ENCODE measurements around the gene ING5. TPM values are rescaled to one million over a fixed set of nuclear protein-coding genes. Genes with fewer than 3 reads are reported as not detected.
A peak's percentile ranks its signal among the peaks of the same experiment; 100 is the strongest.
"Not testable (repeated sequence)": the region's sequence is repeated elsewhere in the genome, so short reads cannot be mapped to it uniquely, and the experiment has no call there.

ING5 gene
- total RNA-seq, 1 experiment from 2014 or later = 53.2 TPM

DNA sequence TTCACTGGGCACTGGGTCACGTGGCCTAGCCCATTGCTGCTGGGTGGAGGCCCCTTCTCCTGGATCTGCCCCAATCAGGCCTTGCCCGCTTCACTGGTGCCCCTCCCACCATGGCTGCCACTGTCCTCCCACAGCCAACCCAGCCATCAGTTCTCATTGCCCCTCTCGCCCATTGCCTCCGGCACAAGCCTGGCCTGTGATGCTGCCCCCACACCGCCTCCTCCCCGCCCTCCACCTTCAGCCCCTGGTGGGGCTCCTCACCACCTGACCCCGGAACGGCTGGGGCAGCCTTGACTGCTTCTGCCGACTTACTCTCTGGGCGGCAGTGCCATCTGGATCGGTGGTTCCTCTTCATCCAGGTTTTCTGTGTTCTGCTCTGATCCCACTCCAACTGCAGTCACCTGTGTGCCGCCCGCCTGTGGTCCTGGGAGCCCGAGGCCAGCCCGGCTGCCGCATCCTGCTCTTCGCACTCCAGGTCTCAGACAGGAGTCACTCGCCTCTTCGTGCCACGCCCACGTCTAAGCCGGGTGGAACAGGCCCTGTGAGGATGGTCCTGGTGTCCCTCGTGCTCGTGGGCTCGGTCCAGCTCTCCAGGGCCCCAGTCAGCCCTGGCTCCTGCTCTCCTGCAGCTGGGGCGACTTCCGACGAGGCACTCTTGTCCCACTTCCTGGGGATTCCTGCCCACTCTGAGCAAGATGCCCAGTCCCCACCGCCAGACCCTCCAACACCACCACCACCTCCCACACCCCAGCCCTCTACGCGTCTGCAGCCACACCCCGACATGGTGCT, 46.8 kb downstream of the ING5 start:
- Histone ChIP-seq H3K4me3 (no peak overlapping the region), H3K36me3 (peaks cover 4% of the 10 kb centered on the region; the same call in 1 of the 2 replicates), H3K9me3 (replicated peaks) (peaks cover 3% of the 10 kb centered on the region; the same call in 1 of the 2 replicates), H3K4me1 (no peaks in the 10 kb centered on the region), H3K27ac (no peak overlapping the region), H3K27me3 (no peaks in the 10 kb centered on the region)
- DNase-seq = no peak

- peaks cover 3% of the 10 kb centered on the region; the same call in 1 of the 2 replicates for H3K9me3 ChIP-seq (replicated peaks)
- no peak for DNase-seq
- no peaks in the 10 kb centered on the region for H3K27me3 ChIP-seq
- H3K36me3 ChIP-seq = peaks cover 4% of the 10 kb centered on the region; the same call in 1 of the 2 replicates
- no peaks in the 10 kb centered on the region for H3K4me1 ChIP-seq
- H3K27ac ChIP-seq = no peak overlapping the region
- H3K4me3 ChIP-seq = no peak overlapping the region
Observed at GRCh38 chr2:241750076-241750840, 48.4 kb downstream of the ING5 start.

DNA sequence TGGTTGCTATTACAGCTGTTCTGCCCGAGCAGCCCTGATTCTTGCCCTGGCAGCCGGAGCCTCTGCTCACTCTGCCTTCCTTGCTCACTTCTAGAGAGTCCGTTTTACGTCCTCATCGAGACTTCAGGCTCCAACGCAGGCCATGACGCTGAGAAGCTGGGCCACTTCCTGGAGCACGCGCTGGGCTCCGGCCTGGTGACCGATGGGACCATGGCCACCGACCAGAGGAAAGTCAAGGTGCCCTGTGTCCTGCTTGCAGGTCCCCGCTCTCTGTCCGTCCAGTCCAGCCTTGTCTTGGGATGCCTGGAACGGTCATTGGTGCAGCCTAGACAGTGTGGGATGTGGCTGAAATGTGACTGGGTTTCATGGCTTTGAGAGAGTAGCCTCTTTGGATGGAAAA, 49.3 kb downstream of the ING5 start:
- H3K36me3 ChIP-seq = no peaks in the 10 kb centered on the region
- H3K4me1 ChIP-seq = no peaks in the 10 kb centered on the region
- no peaks in the 10 kb centered on the region for H3K27me3 ChIP-seq
- H3K9me3 ChIP-seq (replicated peaks) = peaks cover under 1% of the 10 kb centered on the region; the same call in 1 of the 2 replicates
- DNase-seq = no peak
- no peak overlapping the region for H3K27ac ChIP-seq
- no peak overlapping the region for H3K4me3 ChIP-seq

GRCh38 chr2:241751776-241752175, 49.9 kb downstream of the ING5 start:
- no peak overlapping the region for H3K4me3 ChIP-seq
- H3K36me3 ChIP-seq = no peaks in the 10 kb centered on the region
- DNase-seq = no peak
- no peaks in the 10 kb centered on the region for H3K9me3 ChIP-seq (replicated peaks)
- no peak overlapping the region for H3K27ac ChIP-seq
- no peaks in the 10 kb centered on the region for H3K4me1 ChIP-seq
- no peaks in the 10 kb centered on the region for H3K27me3 ChIP-seq

DNA sequence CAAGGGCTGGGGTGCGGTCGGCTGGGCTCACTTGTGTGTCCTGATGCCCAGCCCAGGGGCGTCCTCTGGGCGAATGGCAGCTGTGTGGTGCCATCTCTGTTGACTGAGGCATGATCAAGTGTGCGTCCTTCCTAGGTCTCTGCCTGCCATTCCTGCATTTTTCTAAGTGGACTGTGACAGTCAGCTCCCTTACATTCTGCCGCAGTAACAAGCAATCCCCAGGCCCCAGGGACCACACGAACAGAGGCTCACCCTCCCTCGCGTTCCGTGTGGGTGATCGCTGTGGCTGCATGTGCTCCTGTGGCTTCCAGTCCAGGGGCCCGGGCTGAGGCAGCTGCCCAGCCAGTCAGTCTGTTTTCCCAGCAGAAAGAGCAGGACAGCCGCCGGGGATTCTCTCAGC, 50.4 kb downstream of the ING5 start:
- no peaks in the 10 kb centered on the region for H3K36me3 ChIP-seq
- H3K4me3 ChIP-seq = no peak overlapping the region
- no peak overlapping the region for H3K27ac ChIP-seq
- no peaks in the 10 kb centered on the region for H3K27me3 ChIP-seq
- H3K4me1 ChIP-seq = no peaks in the 10 kb centered on the region
- DNase-seq = no peak
- H3K9me3 ChIP-seq (replicated peaks) = no peaks in the 10 kb centered on the region

GRCh38 chr2:241752689-241753276, 50.9 kb downstream of the ING5 start:
- no peak overlapping the region for H3K4me3 ChIP-seq
- H3K27me3 ChIP-seq = no peaks in the 10 kb centered on the region
- no peaks in the 10 kb centered on the region for H3K9me3 ChIP-seq (replicated peaks)
- H3K4me1 ChIP-seq = no peaks in the 10 kb centered on the region
- DNase-seq = no peak
- no peaks in the 10 kb centered on the region for H3K36me3 ChIP-seq
- H3K27ac ChIP-seq = no peak overlapping the region

- Histone ChIP-seq H3K27ac (no peak overlapping the region), H3K9me3 (replicated peaks) (no peaks in the 10 kb centered on the region), H3K27me3 (no peaks in the 10 kb centered on the region), H3K36me3 (no peaks in the 10 kb centered on the region), H3K4me1 (no peaks in the 10 kb centered on the region), H3K4me3 (no peak overlapping the region)
- no peak for DNase-seq
Observed at GRCh38 chr2:241753493-241753892, 51.7 kb downstream of the ING5 start.

DNA sequence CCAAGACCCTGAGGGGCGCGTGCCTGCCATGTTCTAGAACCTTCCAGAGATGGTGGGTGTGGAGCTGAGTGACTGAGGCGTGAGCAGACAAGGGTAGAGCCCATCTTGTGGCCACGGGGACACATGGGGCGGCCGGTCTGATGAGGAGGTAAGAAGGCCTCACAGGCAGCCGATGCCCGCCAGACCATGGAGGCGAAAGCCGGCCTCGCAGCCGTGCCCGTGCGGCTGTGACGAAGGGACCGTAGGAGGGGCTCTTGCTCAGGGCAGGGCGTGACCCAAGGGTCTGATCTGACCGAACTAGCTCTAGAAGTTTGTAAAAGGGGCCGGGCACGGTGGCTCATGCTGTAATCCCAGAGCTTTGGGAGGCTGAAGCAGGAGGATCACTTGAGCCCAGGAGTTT, 52.2 kb downstream of the ING5 start:
- no peaks in the 10 kb centered on the region for H3K36me3 ChIP-seq
- no peak overlapping the region for H3K27ac ChIP-seq

DNA sequence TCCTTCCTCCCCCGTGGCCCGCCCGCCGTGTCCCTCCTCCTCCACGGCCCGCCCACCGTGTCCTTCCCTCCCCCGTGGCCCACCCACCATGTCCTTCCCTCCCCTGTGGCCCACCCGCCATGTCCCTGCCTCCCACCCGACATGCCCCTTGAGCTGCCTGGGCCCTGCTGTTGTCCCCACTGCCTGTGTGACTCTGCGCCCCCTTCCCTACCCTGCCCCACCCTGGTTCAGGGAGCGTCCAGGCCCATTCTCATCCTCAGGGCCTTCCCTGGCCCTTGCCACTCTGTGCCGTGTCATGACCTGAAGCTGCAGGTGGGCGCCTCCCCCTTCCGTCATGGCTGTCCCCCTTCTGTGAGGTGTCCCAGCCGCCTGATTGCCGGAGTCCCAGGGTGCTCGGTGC, 53.3 kb downstream of the ING5 start:
- no peak overlapping the region for H3K4me3 ChIP-seq
- H3K9me3 ChIP-seq (replicated peaks) = no peaks in the 10 kb centered on the region
- no peak overlapping the region for H3K27ac ChIP-seq
- H3K4me1 ChIP-seq = no peaks in the 10 kb centered on the region
- no peak for DNase-seq
- H3K36me3 ChIP-seq = no peaks in the 10 kb centered on the region
- H3K27me3 ChIP-seq = no peaks in the 10 kb centered on the region

More for the DNA sequence above, 52.2 kb downstream of the ING5 start:
- H3K9me3 ChIP-seq (replicated peaks) = no peaks in the 10 kb centered on the region
- H3K4me1 ChIP-seq = no peaks in the 10 kb centered on the region
- no peaks in the 10 kb centered on the region for H3K27me3 ChIP-seq
- H3K4me3 ChIP-seq = no peak overlapping the region
- no peak for DNase-seq

- H3K9me3 ChIP-seq (replicated peaks) = no peaks in the 10 kb centered on the region
- H3K36me3 ChIP-seq = no peaks in the 10 kb centered on the region
- DNase-seq = no peak
- no peaks in the 10 kb centered on the region for H3K27me3 ChIP-seq
- H3K4me3 ChIP-seq = no peak overlapping the region
- H3K4me1 ChIP-seq = no peaks in the 10 kb centered on the region
- no peak overlapping the region for H3K27ac ChIP-seq
Observed at GRCh38 chr2:241755777-241756176, 53.9 kb downstream of the ING5 start.

- Histone ChIP-seq H3K4me1 (peaks cover 13% of the 10 kb centered on the region), H3K36me3 (no peaks in the 10 kb centered on the region), H3K27ac (no peak overlapping the region), H3K27me3 (no peaks in the 10 kb centered on the region), H3K4me3 (no peak overlapping the region), H3K9me3 (replicated peaks) (no peaks in the 10 kb centered on the region)
- no peak for DNase-seq
Observed at GRCh38 chr2:241759067-241759807, 57.4 kb downstream of the ING5 start.

- not testable (repeated sequence) for H3K27me3 ChIP-seq
- peaks cover 13% of the 10 kb centered on the region for H3K4me1 ChIP-seq
Observed at GRCh38 chr2:241759893-241760292, 58.1 kb downstream of the ING5 start.

GRCh38 chr2:241760301-241760771, 58.5 kb downstream of the ING5 start:
- no peaks in the 10 kb centered on the region for H3K27me3 ChIP-seq
- H3K4me3 ChIP-seq = no peak overlapping the region
- no peak overlapping the region for H3K27ac ChIP-seq
- DNase-seq = no peak
- H3K36me3 ChIP-seq = no peaks in the 10 kb centered on the region
- H3K9me3 ChIP-seq (replicated peaks) = no peaks in the 10 kb centered on the region
- H3K4me1 ChIP-seq = peaks cover 13% of the 10 kb centered on the region

More at GRCh38 chr2:241759893-241760292, 58.1 kb downstream of the ING5 start:
- H3K9me3 ChIP-seq (replicated peaks); H3K27ac ChIP-seq; H3K36me3 ChIP-seq; H3K4me3 ChIP-seq; DNase-seq: not testable (repeated sequence)

GRCh38 chr2:241762321-241762932, 60.6 kb downstream of the ING5 start:
- peak in 1 of 2 experiments; percentile 38 for DNase-seq
- Histone ChIP-seq H3K4me1 (peaks cover 13% of the 10 kb centered on the region), H3K4me3 (peak overlapping the region; percentile 16; the same call in 1 of the 2 replicates), H3K36me3 (no peaks in the 10 kb centered on the region), H3K9me3 (replicated peaks) (no peaks in the 10 kb centered on the region), H3K27ac (no peak overlapping the region), H3K27me3 (no peaks in the 10 kb centered on the region)
